ENCODE data around the gene HEXIM2. TPM values are rescaled to one million over a fixed set of nuclear protein-coding genes. Genes with fewer than 3 reads are reported as not detected.

Gene HEXIM2
- total and polyA plus RNA-seq, 2 of the 13 experiments (the other 11 are each of a cell fraction or from before 2014, with no cell fraction given) = 27.1 to 32.4 TPM

DNA sequence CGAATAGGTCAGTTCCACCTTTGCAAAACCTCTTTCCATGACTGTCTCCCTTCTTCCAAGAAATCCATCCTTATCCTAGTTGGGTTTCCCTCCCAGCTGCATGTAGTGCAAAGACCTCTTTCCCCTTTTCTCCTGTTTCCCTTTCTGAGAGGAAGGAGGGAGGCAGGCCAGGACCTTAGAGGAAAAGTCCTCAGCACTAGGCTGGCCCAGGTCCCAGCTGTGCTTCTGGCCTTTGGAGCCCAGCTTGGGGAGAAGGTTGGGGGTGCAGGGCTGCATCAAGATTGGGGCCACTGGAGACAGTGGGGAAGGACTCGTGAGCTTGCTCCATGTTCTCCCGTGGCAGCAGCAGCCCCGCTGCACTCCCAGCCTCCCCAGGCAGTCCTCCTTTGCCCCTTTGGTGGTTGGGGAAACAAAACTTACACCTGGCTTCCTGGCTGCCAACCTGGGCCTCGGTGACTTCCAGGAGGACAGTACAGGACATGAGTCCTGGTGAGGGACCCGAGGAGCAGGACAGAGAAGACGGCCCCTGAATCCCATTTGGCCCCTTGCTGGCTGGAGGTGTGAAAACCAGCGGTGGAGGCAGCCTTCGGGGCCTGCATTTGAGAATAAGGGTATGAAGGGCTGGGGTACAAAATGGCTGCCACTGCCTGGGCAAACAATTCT, 481 bp downstream of the HEXIM2 start (continued):
- TF ChIP-seq FOXA1 (IDR thresholded peaks at IDR 0.05) (no peak), FOXA1 (CRISPR knock-in tag; IDR thresholded peaks at IDR 0.05) (no peak), ZNF703 (CRISPR knock-in tag; IDR thresholded peaks at IDR 0.05; ENCODE audit: borderline replicate concordance) (no peak), ZNF713 (CRISPR knock-in tag; IDR thresholded peaks at IDR 0.05) (no peak; the same call in 1 of the 2 replicates), ZNF101 (CRISPR knock-in tag; IDR thresholded peaks at IDR 0.05; ENCODE audit: borderline replicate concordance, low read depth) (0 out of 2 replicates have a peak, but pooled peaks have one; percentile 44), ZNF839 (CRISPR knock-in tag; IDR thresholded peaks at IDR 0.05; ENCODE audit: borderline replicate concordance) (peak; percentile 80; the same call in 1 of the 2 replicates), NBN (conservative IDR thresholded peaks at IDR 0.05) (no peak), TSC22D2 (CRISPR knock-in tag; IDR thresholded peaks at IDR 0.05; ENCODE audit: borderline replicate concordance) (no peak; the same call in 1 of the 2 replicates), PCBP1 (IDR thresholded peaks at IDR 0.05; ENCODE audit: borderline replicate concordance, low read depth, low read length) (no peak), RBM39 (IDR thresholded peaks at IDR 0.05; ENCODE audit: low read depth, low read length, poor library complexity, severe bottlenecking) (no peak), MXD1 (CRISPR knock-in tag; IDR thresholded peaks at IDR 0.05) (peak; percentile 55; the same call in 1 of the 2 replicates), ZFY (CRISPR knock-in tag; IDR thresholded peaks at IDR 0.05) (no peak), ATF4 (CRISPR knock-in tag; IDR thresholded peaks at IDR 0.05) (no peak), CC2D1A (CRISPR knock-in tag; IDR thresholded peaks at IDR 0.05) (peak; percentile 96), ZNF549 (CRISPR knock-in tag; IDR thresholded peaks at IDR 0.05) (no peak), NFKB2 (CRISPR knock-in tag; IDR thresholded peaks at IDR 0.05; ENCODE audit: borderline replicate concordance) (no peak), ZMYM3 (CRISPR knock-in tag; IDR thresholded peaks at IDR 0.05) (no peak), ZNF256 (CRISPR knock-in tag; conservative IDR thresholded peaks at IDR 0.05) (0 out of 2 replicates have a peak, but pooled peaks have one; percentile 24), HES4 (CRISPR knock-in tag; IDR thresholded peaks at IDR 0.05; ENCODE audit: borderline replicate concordance) (no peak; the same call in 1 of the 2 replicates), PHF5A (CRISPR knock-in tag; IDR thresholded peaks at IDR 0.05; ENCODE audit: low read depth, unreplicated experiment) (no peak), ZNF674 (CRISPR knock-in tag; IDR thresholded peaks at IDR 0.05; ENCODE audit: low read depth) (no peak)
- TF ChIP-seq, protein P1, sequence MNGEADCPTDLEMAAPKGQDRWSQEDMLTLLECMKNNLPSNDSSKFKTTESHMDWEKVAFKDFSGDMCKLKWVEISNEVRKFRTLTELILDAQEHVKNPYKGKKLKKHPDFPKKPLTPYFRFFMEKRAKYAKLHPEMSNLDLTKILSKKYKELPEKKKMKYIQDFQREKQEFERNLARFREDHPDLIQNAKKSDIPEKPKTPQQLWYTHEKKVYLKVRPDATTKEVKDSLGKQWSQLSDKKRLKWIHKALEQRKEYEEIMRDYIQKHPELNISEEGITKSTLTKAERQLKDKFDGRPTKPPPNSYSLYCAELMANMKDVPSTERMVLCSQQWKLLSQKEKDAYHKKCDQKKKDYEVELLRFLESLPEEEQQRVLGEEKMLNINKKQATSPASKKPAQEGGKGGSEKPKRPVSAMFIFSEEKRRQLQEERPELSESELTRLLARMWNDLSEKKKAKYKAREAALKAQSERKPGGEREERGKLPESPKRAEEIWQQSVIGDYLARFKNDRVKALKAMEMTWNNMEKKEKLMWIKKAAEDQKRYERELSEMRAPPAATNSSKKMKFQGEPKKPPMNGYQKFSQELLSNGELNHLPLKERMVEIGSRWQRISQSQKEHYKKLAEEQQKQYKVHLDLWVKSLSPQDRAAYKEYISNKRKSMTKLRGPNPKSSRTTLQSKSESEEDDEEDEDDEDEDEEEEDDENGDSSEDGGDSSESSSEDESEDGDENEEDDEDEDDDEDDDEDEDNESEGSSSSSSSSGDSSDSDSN (CRISPR knock-in tag; IDR thresholded peaks at IDR 0.05) = no peak; the same call in none of the 2 replicates
- TF ChIP-seq, protein P2, sequence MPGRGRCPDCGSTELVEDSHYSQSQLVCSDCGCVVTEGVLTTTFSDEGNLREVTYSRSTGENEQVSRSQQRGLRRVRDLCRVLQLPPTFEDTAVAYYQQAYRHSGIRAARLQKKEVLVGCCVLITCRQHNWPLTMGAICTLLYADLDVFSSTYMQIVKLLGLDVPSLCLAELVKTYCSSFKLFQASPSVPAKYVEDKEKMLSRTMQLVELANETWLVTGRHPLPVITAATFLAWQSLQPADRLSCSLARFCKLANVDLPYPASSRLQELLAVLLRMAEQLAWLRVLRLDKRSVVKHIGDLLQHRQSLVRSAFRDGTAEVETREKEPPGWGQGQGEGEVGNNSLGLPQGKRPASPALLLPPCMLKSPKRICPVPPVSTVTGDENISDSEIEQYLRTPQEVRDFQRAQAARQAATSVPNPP (CRISPR knock-in tag; IDR thresholded peaks at IDR 0.05) = no peak
- TF ChIP-seq, protein P3, sequence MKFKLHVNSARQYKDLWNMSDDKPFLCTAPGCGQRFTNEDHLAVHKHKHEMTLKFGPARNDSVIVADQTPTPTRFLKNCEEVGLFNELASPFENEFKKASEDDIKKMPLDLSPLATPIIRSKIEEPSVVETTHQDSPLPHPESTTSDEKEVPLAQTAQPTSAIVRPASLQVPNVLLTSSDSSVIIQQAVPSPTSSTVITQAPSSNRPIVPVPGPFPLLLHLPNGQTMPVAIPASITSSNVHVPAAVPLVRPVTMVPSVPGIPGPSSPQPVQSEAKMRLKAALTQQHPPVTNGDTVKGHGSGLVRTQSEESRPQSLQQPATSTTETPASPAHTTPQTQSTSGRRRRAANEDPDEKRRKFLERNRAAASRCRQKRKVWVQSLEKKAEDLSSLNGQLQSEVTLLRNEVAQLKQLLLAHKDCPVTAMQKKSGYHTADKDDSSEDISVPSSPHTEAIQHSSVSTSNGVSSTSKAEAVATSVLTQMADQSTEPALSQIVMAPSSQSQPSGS (CRISPR knock-in tag; IDR thresholded peaks at IDR 0.05) = no peak
